B cell (primary cell): ENCODE results near the gene TMBIM6. TPM values are rescaled to one million over a fixed set of nuclear protein-coding genes. Genes with fewer than 3 reads are reported as not detected.

Source experiments
- ATAC-seq: fragments of 200-7000 bp; cut with Tn5 transposase; one replicate; pipeline ENCODE4 v1.10.0; 2021; ENCODE audit warnings: low read depth, mild to moderate bottlenecking, moderate number of reproducible peaks, moderate library complexity
- CTCF ChIA-PET: fragments of 350-600 bp; sonication (Branson Sonifier 250); formaldehyde crosslinking; loops from one replicate; lab custom pipeline; 2021; ENCODE audit warnings: antibody characterized with exemption, inconsistent platforms; lab: Charles Lee
- POLR2A ChIA-PET: fragments of 350-600 bp; sonication (Branson Sonifier 250); formaldehyde crosslinking; loops from one replicate; lab custom pipeline; 2021; ENCODE audit warnings: antibody characterized with exemption; lab: Charles Lee
- DNase-seq: peaks from one replicate; pipeline ENCODE4 v3.0.0; 2013
- H2AFZ ChIP-seq: 2 replicates; pipeline ENCODE4 v1.6.1; 2012; ENCODE audit warnings: mild to moderate bottlenecking, low read depth, low read length; ENCODE audit not compliant: insufficient read depth, poor library complexity, severe bottlenecking
- H3K27ac ChIP-seq, 2 donors: 1 replicate in 1 of 2; 2 replicates in 1 of 2; pipeline ENCODE4 v1.5.1; 2012 to 2013; ENCODE audit warnings: low read length in 2 of 2, mild to moderate bottlenecking in 2 of 2, moderate library complexity in 1 of 2
- H3K27me3 ChIP-seq, 4 experiments: fragments of 200-600 bp in 1 of 4; sonication (generic) in 1 of 4; replicated peaks in 1 of 4; 1 replicate in 2 of 4; 2 replicates in 2 of 4; pipeline versions ENCODE4 v1.6.1 to v1.7.0; 2013 to 2016; ENCODE audit warnings: low read length in 3 of 4, mild to moderate bottlenecking in 2 of 4, mixed read lengths in 1 of 4, moderate library complexity in 1 of 4; ENCODE audit not compliant: insufficient read depth in 4 of 4, control insufficient read depth in 3 of 4; ENCODE audit errors: control extremely low read depth in 1 of 4
- H3K36me3 ChIP-seq, 2 experiments: replicated peaks in 1 of 2; 1 replicate in 1 of 2; 2 replicates in 1 of 2; pipeline versions ENCODE4 v1.6.1 to v1.7.1; 2013; ENCODE audit warnings: low read length in 1 of 2; ENCODE audit not compliant: insufficient read depth in 2 of 2, control insufficient read depth in 1 of 2; ENCODE audit errors: control extremely low read depth in 1 of 2, extremely low read depth in 1 of 2
- H3K4me1 ChIP-seq, 2 donors: fragments of 200-600 bp in 1 of 2; sonication (generic) in 1 of 2; 1 replicate in 1 of 2; 2 replicates in 1 of 2; pipeline versions ENCODE4 v1.5.1 to v1.6.1; 2013 to 2017; ENCODE audit warnings: low read length in 2 of 2; ENCODE audit not compliant: control insufficient read depth in 2 of 2, insufficient read depth in 2 of 2
- H3K4me2 ChIP-seq: replicated peaks from 2 replicates; pipeline ENCODE3; 2012; ENCODE audit warnings: mild to moderate bottlenecking, low read depth, low read length; ENCODE audit not compliant: poor library complexity, severe bottlenecking
- H3K4me3 ChIP-seq, 5 experiments: fragments of 200-600 bp in 1 of 5; sonication (generic) in 1 of 5; 1 replicate in 3 of 5; 2 replicates in 2 of 5; pipeline versions ENCODE4 v1.5.1 to v1.7.0; 2011 to 2016; ENCODE audit warnings: low read length in 4 of 5, mild to moderate bottlenecking in 4 of 5, low read depth in 2 of 5, control low read depth in 1 of 5, moderate library complexity in 1 of 5; ENCODE audit not compliant: insufficient read depth in 1 of 5; ENCODE audit errors: control extremely low read depth in 1 of 5, extremely low read depth in 1 of 5
- H3K79me2 ChIP-seq: fragments of 200-600 bp; sonication (generic); one replicate; pipeline ENCODE4 v1.6.0; 2016; ENCODE audit warnings: low read length; ENCODE audit not compliant: control insufficient read depth, insufficient read depth
- H3K9ac ChIP-seq: fragments of 200-600 bp; sonication (generic); 2 replicates; pipeline ENCODE4 v1.6.1; 2017; ENCODE audit warnings: mild to moderate bottlenecking, low read length, moderate library complexity
- H3K9me3 ChIP-seq, 3 donors: one replicate each; pipeline versions ENCODE4 v1.6.1 to v1.7.1; 2013; ENCODE audit warnings: low read length in 2 of 3; ENCODE audit not compliant: control insufficient read depth in 2 of 3, insufficient read depth in 1 of 3; ENCODE audit errors: control extremely low read depth in 1 of 3
- H4K20me1 ChIP-seq: 2 replicates; pipeline ENCODE4 v1.6.0; 2012; ENCODE audit warnings: mild to moderate bottlenecking, low read length; ENCODE audit not compliant: insufficient read depth, control insufficient read depth, poor library complexity, severe bottlenecking
- H3K27ac Mint-ChIP-seq: one replicate; pipeline ENCODE4 v1.8.0; 2021; ENCODE audit warnings: mixed read lengths
- H3K27me3 Mint-ChIP-seq: one replicate; pipeline ENCODE4 v1.8.0; 2021; ENCODE audit warnings: mixed read lengths
- H3K4me1 Mint-ChIP-seq: one replicate; pipeline ENCODE4 v1.8.0; 2021; ENCODE audit warnings: mixed read lengths
- H3K4me3 Mint-ChIP-seq: one replicate; pipeline ENCODE4 v1.8.0; 2021; ENCODE audit warnings: mixed read lengths
- H3K9me3 Mint-ChIP-seq: one replicate; pipeline ENCODE4 v1.8.0; 2022; ENCODE audit warnings: mixed read lengths; ENCODE audit not compliant: insufficient read depth
- CTCF ChIP-seq: fragments of 200-600 bp; IDR thresholded peaks from one replicate; pipeline ENCODE4 v1.8.0; 2022; ENCODE audit warnings: antibody characterized with exemption, mild to moderate bottlenecking
- EZH2 ChIP-seq: IDR thresholded peaks from 2 replicates; pipeline ENCODE4 v1.6.1; 2012; ENCODE audit warnings: borderline replicate concordance, low read depth, mild to moderate bottlenecking, moderate library complexity, low read length; ENCODE audit not compliant: insufficient read depth, poor library complexity, severe bottlenecking
- WGBS: methylation state at CpG from one replicate; pipeline ENCODE4 v1.1.5; 2013; ENCODE audit warnings: missing lambda C conversion rate; ENCODE audit not compliant: insufficient coverage; 5-methylcytosine and 5-hydroxymethylcytosine counted together
- intact Hi-C: fragments of 100-400 bp; cut with micrococcal nuclease; formaldehyde crosslinking; loops from one replicate; pipeline ENCODE4 v1.10.0; 2022
- polyA plus RNA-seq: library from polyadenylated mRNA; depleted of rRNA; stranded (reverse); fragments of >200 nt; gene quantifications from 2 replicates; pipeline ENCODE4 v1.2.3, GENCODE V29; 2012
- total RNA-seq, 2 donors: library from RNA; stranded (reverse); fragments of 120-200 nt in 1 of 2; gene quantifications; 1 replicate in 1 of 2; 2 replicates in 1 of 2; pipeline versions ENCODE4 v1.2.3 to v1.2.4, GENCODE V29; 2013 to 2022

Gene TMBIM6
- total and polyA plus RNA-seq, 2 donors (not counting 1 experiment from before 2014, with no cell fraction given) = 178 to 336 TPM

GRCh38 chr12:49809906-49810389, 68.6 kb downstream of the TMBIM6 start:
- ChIA-PET POLR2A (no interaction called here), CTCF (interaction anchor here (1.5 kb wide), 1 partner anchor 10 kb away, joined by 3 read pairs; no protein-coding TSS in a partner anchor)
- no peaks in the 10 kb centered on the region for H3K36me3 ChIP-seq
- no peak overlapping the region for H3K27ac ChIP-seq
- H3K27me3 Mint-ChIP-seq = no peaks in the 10 kb centered on the region
- no peak overlapping the region for H3K9ac ChIP-seq
- no peak overlapping the region for H3K4me3 ChIP-seq
- WGBS = 84% methylated on average over 5 of the region's 9 CpGs
- H3K27me3 ChIP-seq = no peaks in the 10 kb centered on the region
- no peak for ATAC-seq
- no peak overlapping the region for H3K27ac Mint-ChIP-seq
- no peak overlapping the region for H3K4me3 Mint-ChIP-seq
- H4K20me1 ChIP-seq = peaks cover 5% of the 10 kb centered on the region
- intact Hi-C loops = no loop called here
- H3K79me2 ChIP-seq = peaks cover 10% of the 10 kb centered on the region
- no peak for DNase-seq
- H3K9me3 ChIP-seq = no peaks in the 10 kb centered on the region
- peaks cover 20% of the 10 kb centered on the region for H3K4me1 Mint-ChIP-seq
- TF ChIP-seq EZH2 (no peak), CTCF (no peak)
- no peak overlapping the region for H2AFZ ChIP-seq
- no peaks in the 10 kb centered on the region for H3K9me3 Mint-ChIP-seq
- no peak overlapping the region for H3K4me2 ChIP-seq
- peaks cover 13 to 16% of the 10 kb centered on the region in 2 donors for H3K4me1 ChIP-seq

- Histone ChIP-seq H3K4me3 (no peak overlapping the region), H3K9ac (no peak overlapping the region), H2AFZ (no peak overlapping the region), H3K27ac (no peak overlapping the region), H3K79me2 (peaks cover 15% of the 10 kb centered on the region), H3K4me1 (peaks cover 13 to 16% of the 10 kb centered on the region in 2 donors), H4K20me1 (peaks cover 5% of the 10 kb centered on the region), H3K27me3 (no peaks in the 10 kb centered on the region), H3K4me2 (no peak overlapping the region), H3K36me3 (no peaks in the 10 kb centered on the region), H3K9me3 (no peaks in the 10 kb centered on the region)
- DNase-seq = no peak
- intact Hi-C loops = no loop called here
- CTCF ChIA-PET = interaction anchor here (1.2 kb wide), 2 partner anchors 30 to 245 kb away, joined by 3 read pairs; no protein-coding TSS in a partner anchor
- 72% methylated on average over 5 of the region's 5 CpGs for WGBS
- POLR2A ChIA-PET = interaction anchor here (1.5 kb wide), 1 partner anchor 16 kb away, joined by 5 read pairs; the partner anchor contains the start of gene NCKAP5L
- H3K4me1 Mint-ChIP-seq = peaks cover 22% of the 10 kb centered on the region
- H3K27ac Mint-ChIP-seq = no peak overlapping the region
- no peak overlapping the region for H3K4me3 Mint-ChIP-seq
- H3K9me3 Mint-ChIP-seq = no peaks in the 10 kb centered on the region
- no peaks in the 10 kb centered on the region for H3K27me3 Mint-ChIP-seq
- ATAC-seq = peak; percentile 17
- no peak for TF ChIP-seq EZH2
These were observed 69.8 kb downstream of the TMBIM6 start for GRCh38 chr12:49811136-49811535.
